OCI-LY7 (cell line): ENCODE data around the gene NEMF. TPM values are rescaled to one million over a fixed set of nuclear protein-coding genes. Genes with fewer than 3 reads are reported as not detected.

Experiments
- BruUV-seq: library from RNA; stranded (reverse); fragments of 400-500 nt; replicated peaks from 2 replicates; lab custom pipeline; 2021; lab: Mats Ljungman, UMichigan
- CTCF ChIA-PET: fragments of 300-600 bp; sonication (Branson Sonifier 250); formaldehyde crosslinking; loops from one replicate; lab custom pipeline; 2022; ENCODE audit warnings: antibody characterized with exemption; ENCODE audit not compliant: unreplicated experiment; lab: Charles Lee
- POLR2A ChIA-PET: fragments of 300-600 bp; sonication (Branson Sonifier 250); formaldehyde crosslinking; loops from one replicate; lab custom pipeline; 2022; ENCODE audit warnings: antibody characterized with exemption; lab: Charles Lee
- DNase-seq: peaks from one replicate; pipeline ENCODE4 v3.0.0-alpha.2; 2015; ENCODE audit warnings: low spot score
- H2AFZ ChIP-seq: fragments of 200-600 bp; sonication (generic), shearing (Covaris generic); 2 replicates; pipeline ENCODE4 v1.6.1; 2014; ENCODE audit warnings: mild to moderate bottlenecking, antibody characterized with exemption, low read length, moderate library complexity
- H3K27ac ChIP-seq: fragments of 200-600 bp; sonication (generic); 2 replicates; pipeline ENCODE4 v1.5.1; 2014; ENCODE audit warnings: mixed run types, low read depth, mild to moderate bottlenecking, moderate library complexity, low read length, inconsistent platforms; ENCODE audit not compliant: poor library complexity, severe bottlenecking
- H3K36me3 ChIP-seq: fragments of 200-600 bp; sonication (generic); 2 replicates; pipeline ENCODE4 v1.6.1; 2014; ENCODE audit warnings: mild to moderate bottlenecking, antibody characterized with exemption, low read length, moderate library complexity, mixed read lengths; ENCODE audit not compliant: insufficient read depth
- H3K4me1 ChIP-seq: fragments of 200-600 bp; sonication (generic); 2 replicates; pipeline ENCODE4 v1.5.1; 2014; ENCODE audit warnings: mild to moderate bottlenecking, low read length; ENCODE audit not compliant: insufficient read depth, poor library complexity, severe bottlenecking
- H3K4me2 ChIP-seq: fragments of 200-600 bp; sonication (generic); 2 replicates; pipeline ENCODE4 v1.6.1; 2014; ENCODE audit warnings: mild to moderate bottlenecking, low read length
- H3K4me3 ChIP-seq: fragments of 200-600 bp; sonication (generic); 2 replicates; pipeline ENCODE4 v1.5.1; 2014; ENCODE audit warnings: mild to moderate bottlenecking, low read depth, low read length; ENCODE audit not compliant: poor library complexity, severe bottlenecking
- H3K79me2 ChIP-seq: fragments of 200-600 bp; sonication (generic); 2 replicates; pipeline ENCODE4 v1.6.1; 2016; ENCODE audit warnings: low read depth, mild to moderate bottlenecking, low read length, moderate library complexity, mixed read lengths; ENCODE audit not compliant: insufficient read depth
- H3K9me2 ChIP-seq: fragments of 200-600 bp; sonication (generic); 2 replicates; pipeline ENCODE4 v1.6.1; 2016; ENCODE audit warnings: mild to moderate bottlenecking, low read length, mixed read lengths; ENCODE audit not compliant: insufficient read depth
- H3K9me3 ChIP-seq: fragments of 200-600 bp; sonication (generic); 2 replicates; pipeline ENCODE4 v1.6.1; 2014; ENCODE audit warnings: mild to moderate bottlenecking, mixed run types, low read length, mixed read lengths
- H4K20me1 ChIP-seq: fragments of 200-600 bp; sonication (generic); 2 replicates; pipeline ENCODE4 v1.6.1; 2014; ENCODE audit warnings: mild to moderate bottlenecking, antibody characterized with exemption, low read length, moderate library complexity, mixed read lengths; ENCODE audit not compliant: insufficient read depth
- EZH2phosphoT487 ChIP-seq: fragments of 200-600 bp; sonication (generic); IDR thresholded peaks from 2 replicates; pipeline ENCODE4 v1.6.1; 2018; ENCODE audit warnings: low read depth, borderline replicate concordance, mild to moderate bottlenecking, mixed run types, antibody characterized with exemption, low read length, moderate library complexity, mixed read lengths
- intact Hi-C: fragments of 100-400 bp; cut with micrococcal nuclease; formaldehyde crosslinking; loops from one replicate; pipeline ENCODE4 v1.10.0; 2022; ENCODE audit not compliant: unreplicated experiment
- total RNA-seq, 2 experiments: library from RNA; depleted of rRNA in 1 of 2; stranded (reverse); fragments of >200 nt in 1 of 2; shearing (Covaris generic) in 1 of 2; gene quantifications; 2 replicates each; pipeline ENCODE4 v1.2.3, GENCODE V29; 2014 to 2022
- TF ChIP-seq, protein P1 (sequence below): fragments of 200-600 bp; sonication (generic); conservative IDR thresholded peaks from 2 replicates; pipeline ENCODE4 v1.5.1; 2014; ENCODE audit warnings: mild to moderate bottlenecking, antibody characterized with exemption, low read length, moderate library complexity, mixed read lengths

Gene NEMF
- total RNA-seq, 2 experiments from 2014 or later = 63.2 to 79.4 TPM

DNA sequence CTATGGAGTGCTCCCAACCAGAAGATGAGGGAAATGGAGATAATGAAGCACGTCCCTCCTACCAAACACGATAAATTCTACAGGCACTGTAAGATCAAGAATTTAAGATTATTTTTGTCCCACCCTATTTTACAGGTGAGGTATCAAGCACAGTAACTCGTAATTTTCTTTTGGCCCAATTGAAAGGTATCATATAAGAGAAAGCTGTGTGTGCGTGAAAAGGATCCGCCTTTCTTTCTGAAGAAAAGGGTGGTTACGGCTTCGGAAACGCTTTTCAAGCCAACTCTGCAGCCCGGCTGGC is 85.4 kb downstream of the NEMF start:
- TF ChIP-seq EZH2phosphoT487 = no peak
- TF ChIP-seq, protein P1, sequence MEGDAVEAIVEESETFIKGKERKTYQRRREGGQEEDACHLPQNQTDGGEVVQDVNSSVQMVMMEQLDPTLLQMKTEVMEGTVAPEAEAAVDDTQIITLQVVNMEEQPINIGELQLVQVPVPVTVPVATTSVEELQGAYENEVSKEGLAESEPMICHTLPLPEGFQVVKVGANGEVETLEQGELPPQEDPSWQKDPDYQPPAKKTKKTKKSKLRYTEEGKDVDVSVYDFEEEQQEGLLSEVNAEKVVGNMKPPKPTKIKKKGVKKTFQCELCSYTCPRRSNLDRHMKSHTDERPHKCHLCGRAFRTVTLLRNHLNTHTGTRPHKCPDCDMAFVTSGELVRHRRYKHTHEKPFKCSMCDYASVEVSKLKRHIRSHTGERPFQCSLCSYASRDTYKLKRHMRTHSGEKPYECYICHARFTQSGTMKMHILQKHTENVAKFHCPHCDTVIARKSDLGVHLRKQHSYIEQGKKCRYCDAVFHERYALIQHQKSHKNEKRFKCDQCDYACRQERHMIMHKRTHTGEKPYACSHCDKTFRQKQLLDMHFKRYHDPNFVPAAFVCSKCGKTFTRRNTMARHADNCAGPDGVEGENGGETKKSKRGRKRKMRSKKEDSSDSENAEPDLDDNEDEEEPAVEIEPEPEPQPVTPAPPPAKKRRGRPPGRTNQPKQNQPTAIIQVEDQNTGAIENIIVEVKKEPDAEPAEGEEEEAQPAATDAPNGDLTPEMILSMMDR = no peak
- Histone ChIP-seq H3K36me3 (peaks cover 8% of the 10 kb centered on the region; the same call in 1 of the 2 replicates), H3K9me2 (no peaks in the 10 kb centered on the region), H4K20me1 (peaks cover 7% of the 10 kb centered on the region; the same call in 1 of the 2 replicates), H3K4me3 (peak overlapping the region; percentile 73), H3K9me3 (no peaks in the 10 kb centered on the region), H3K4me2 (peak overlapping the region; percentile 94), H3K79me2 (peaks cover 22% of the 10 kb centered on the region), H2AFZ (peak overlapping the region; percentile 83), H3K27ac (peak overlapping the region; percentile 78), H3K4me1 (peaks cover 35% of the 10 kb centered on the region)
- BruUV-seq = TSS peak; percentile 82
- ChIA-PET CTCF (interaction anchor here (0.6 kb wide), 5 partner anchors 24 to 890 kb away, joined by 3 to 9 read pairs (median 4); no protein-coding TSS in a partner anchor), POLR2A (interaction anchor here (0.6 to 2.7 kb wide), 16 partner anchors 16 to 677 kb away, joined by 3 to 13 read pairs (median 4); partner anchors contain the start of genes MGAT2, NEMF and RPL36AL)
- no peak for DNase-seq
- intact Hi-C loops = loop anchor here (5.0 to 10.0 kb wide), 3 partner anchors 170 to 350 kb away; partner anchors contain the start of genes LRR1 and VCPKMT

DNA sequence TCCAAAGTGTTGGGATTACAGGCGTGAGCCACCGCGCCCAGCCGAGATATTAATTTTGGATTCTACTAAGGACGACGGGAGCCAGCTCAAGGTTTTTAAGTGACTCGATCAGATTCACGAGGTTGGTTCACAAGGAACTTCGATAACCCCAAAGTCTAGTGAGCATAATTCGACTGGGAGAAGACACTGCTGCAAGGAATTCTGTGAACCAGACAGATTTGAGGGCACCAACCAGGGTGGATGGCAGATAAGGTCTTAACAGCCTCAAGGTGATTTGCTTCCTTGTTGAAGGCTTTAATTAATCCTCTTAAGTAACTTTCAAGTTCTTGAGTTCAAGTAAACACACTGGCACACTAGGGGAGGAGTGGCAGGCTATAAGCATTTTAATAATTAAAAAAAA is 85.7 kb downstream of the NEMF start:
- DNase-seq = peak; percentile 21
- peak overlapping the region; percentile 94 for H3K4me2 ChIP-seq
- no peaks in the 10 kb centered on the region for H3K9me3 ChIP-seq
- TF ChIP-seq, protein P1 = no peak
- TF ChIP-seq EZH2phosphoT487 = no peak
- BruUV-seq = no TSS peak
- POLR2A ChIA-PET = interaction anchor here (0.6 to 2.0 kb wide), 11 partner anchors 17 to 364 kb away, joined by 3 to 7 read pairs (median 3); partner anchors contain the start of genes MGAT2 and RPL36AL
- peak overlapping the region; percentile 83 for H2AFZ ChIP-seq
- H4K20me1 ChIP-seq = peaks cover 7% of the 10 kb centered on the region; the same call in 1 of the 2 replicates
- H3K4me1 ChIP-seq = peaks cover 35% of the 10 kb centered on the region
- peaks cover 22% of the 10 kb centered on the region for H3K79me2 ChIP-seq
- H3K27ac ChIP-seq = peak overlapping the region; percentile 78
- CTCF ChIA-PET = interaction anchor here (0.6 kb wide), 4 partner anchors 24 to 890 kb away, joined by 3 to 9 read pairs (median 4); no protein-coding TSS in a partner anchor
- H3K4me3 ChIP-seq = peak overlapping the region; percentile 73
- intact Hi-C loops = loop anchor here (5.0 to 10.0 kb wide), 3 partner anchors 170 to 350 kb away; partner anchors contain the start of genes LRR1 and VCPKMT
- no peaks in the 10 kb centered on the region for H3K9me2 ChIP-seq
- peaks cover 4% of the 10 kb centered on the region; the same call in 1 of the 2 replicates for H3K36me3 ChIP-seq
